ENCODE results near the gene CDK5RAP3. TPM values are rescaled to one million over a fixed set of nuclear protein-coding genes. Genes with fewer than 3 reads are reported as not detected.

The CDK5RAP3 gene
- total RNA-seq, 1 experiment from 2014 or later = 149 TPM

GRCh38 chr17:47946929-47947397 lies 23.9 kb upstream of the CDK5RAP3 start:
- H3K27ac Mint-ChIP-seq = no peak overlapping the region; a peak in 2 of 7 replicates
- Histone ChIP-seq H3K4me1 (ENCODE audit: insufficient read depth, low read length) (no peaks in the 10 kb centered on the region), H4K91ac (ENCODE audit: insufficient read length, low read depth, low read length) (no peak overlapping the region)

More at GRCh38 chr17:47946929-47947397, 23.9 kb upstream of the CDK5RAP3 start:
- H3K9me3 ChIP-seq (ENCODE audit: control insufficient read depth, low read depth, low read length) = no peaks in the 10 kb centered on the region
- WGBS (ENCODE audit: extremely low coverage, insufficient read length, low lambda C conversion rate) = no CpG with 5 or more reads among the region's 2 CpGs
- H3K9ac ChIP-seq (ENCODE audit: extremely low read depth, insufficient read length, low read length) = no peak overlapping the region
- no peaks in the 10 kb centered on the region for H3K79me2 ChIP-seq (ENCODE audit: insufficient read depth, low read length)
- H4K20me1 ChIP-seq (ENCODE audit: control insufficient read depth, insufficient read depth, insufficient read length) = no peaks in the 10 kb centered on the region
- no peak overlapping the region for H2BK120ac ChIP-seq (ENCODE audit: low read depth, low read length, poor library complexity, severe bottlenecking)
- no peak overlapping the region for H4K5ac ChIP-seq (ENCODE audit: insufficient read length, low read depth, low read length)
- H3K4me2 ChIP-seq (ENCODE audit: insufficient read depth, insufficient read length, low read length) = no peak overlapping the region
- no peak overlapping the region for H3K56ac ChIP-seq (ENCODE audit: insufficient read length, low read depth, low read length)
- no peaks in the 10 kb centered on the region for H3K27me3 ChIP-seq (ENCODE audit: insufficient read depth, low read length)
- no peak overlapping the region; a peak in 1 of 5 replicates for H3K4me3 Mint-ChIP-seq
- no peaks in the 10 kb centered on the region; a peak in 2 of 7 replicates for H3K36me3 Mint-ChIP-seq (ENCODE audit: insufficient read depth in 1 of 3, low read depth in 3 of 3)
- H3K23ac ChIP-seq (ENCODE audit: insufficient read length, low read depth, low read length) = no peak overlapping the region
- H3K4me1 Mint-ChIP-seq = peaks cover 15 to 19% of the 10 kb centered on the region in 2 experiments
- no peak overlapping the region for H2BK5ac ChIP-seq (ENCODE audit: insufficient read length, low read length)
- H3K18ac ChIP-seq (ENCODE audit: insufficient read length, low read depth, low read length) = no peak overlapping the region
- no peak overlapping the region for H3K4ac ChIP-seq (ENCODE audit: low read depth, low read length)
- H3K27ac ChIP-seq (ENCODE audit: insufficient read length, low read depth, low read length) = no peak overlapping the region
- no peak overlapping the region for H2BK15ac ChIP-seq (ENCODE audit: low read depth, low read length)
- H4K8ac ChIP-seq (replicated peaks; ENCODE audit: insufficient read length, low read depth, low read length) = no peak overlapping the region
- DNase-seq = peak; percentile 91
- no peak overlapping the region for H3T11ph ChIP-seq (ENCODE audit: low read length)
- peak; percentile 94 for TF ChIP-seq CTCF (conservative IDR thresholded peaks at IDR 0.05)
- no peak overlapping the region for H2BK12ac ChIP-seq (ENCODE audit: insufficient read length, low read depth, low read length)
- no peaks in the 10 kb centered on the region; a peak in 1 of 5 replicates for H3K9me3 Mint-ChIP-seq
- no peaks in the 10 kb centered on the region for H3K79me1 ChIP-seq (ENCODE audit: insufficient read depth, low read depth, low read length, poor library complexity, severe bottlenecking)
- H3K27me3 Mint-ChIP-seq (ENCODE audit: low read depth) = peaks cover 7% of the 10 kb centered on the region
- peaks cover 3% of the 10 kb centered on the region for H3K23me2 ChIP-seq (ENCODE audit: insufficient read length, low read depth, low read length, poor library complexity, severe bottlenecking)
- H2AK5ac ChIP-seq (ENCODE audit: insufficient read length, low read length) = no peak overlapping the region
- no peak overlapping the region for H2BK20ac ChIP-seq (ENCODE audit: low read depth, low read length, poor library complexity, severe bottlenecking)
- H3K14ac ChIP-seq (ENCODE audit: insufficient read depth, low read length) = no peak overlapping the region
- H2AFZ ChIP-seq (ENCODE audit: low read length) = no peak overlapping the region
